ENCODE data around the gene PTX4. TPM values are rescaled to one million over a fixed set of nuclear protein-coding genes. Genes with fewer than 3 reads are reported as not detected.

Gene PTX4
- total and polyA plus RNA-seq, 9 of the 15 experiments (the other 6 are each of a cell fraction or from before 2014, with no cell fraction given) = 0.11 TPM; not detected in 8

- TF ChIP-seq ZFP30 (CRISPR knock-in tag; IDR thresholded peaks at IDR 0.05; ENCODE audit: borderline replicate concordance) (no peak), KHSRP (IDR thresholded peaks at IDR 0.05) (no peak), XRCC5 (IDR thresholded peaks at IDR 0.05; ENCODE audit: low read depth, low read length) (no peak), ZNF277 (CRISPR knock-in tag; IDR thresholded peaks at IDR 0.05; ENCODE audit: borderline replicate concordance) (no peak), TBP (optimal IDR thresholded peaks at IDR 0.05; ENCODE audit: low read depth, low read length) (peak; percentile 79), ZNF76 (CRISPR knock-in tag; IDR thresholded peaks at IDR 0.05; ENCODE audit: borderline replicate concordance) (peak; percentile 49; the same call in 1 of the 2 replicates), CTCF (IDR thresholded peaks at IDR 0.05 in 2 of 3, conservative IDR thresholded peaks at IDR 0.05 in 1 of 3; ENCODE audit: insufficient read depth in 2 of 3, low read depth in 1 of 3, low read length in 3 of 3) (no peak; a peak in 1 of 6 replicates), TFE3 (CRISPR knock-in tag; IDR thresholded peaks at IDR 0.05) (peak; percentile 98), ZBTB9 (CRISPR knock-in tag; IDR thresholded peaks at IDR 0.05) (peak; percentile 4; the same call in 1 of the 2 replicates), SAFB2 (IDR thresholded peaks at IDR 0.05; ENCODE audit: borderline replicate concordance, low read depth, low read length, severe bottlenecking) (no peak), ZNF408 (CRISPR knock-in tag; IDR thresholded peaks at IDR 0.05; ENCODE audit: low read depth) (no peak), NR2C2 (CRISPR knock-in tag; IDR thresholded peaks at IDR 0.05) (peak; percentile 78; the same call in 1 of the 2 replicates), NR2C2 (tag; IDR thresholded peaks at IDR 0.05) (peak; percentile 85), MLX (CRISPR knock-in tag; conservative IDR thresholded peaks at IDR 0.05) (peak; percentile 67 to 94; a peak in 3 of 4 replicates), NFATC3 (IDR thresholded peaks at IDR 0.05) (no peak), ZNF398 (CRISPR knock-in tag; IDR thresholded peaks at IDR 0.05) (no peak), SIN3A (IDR thresholded peaks at IDR 0.05; ENCODE audit: borderline replicate concordance in 2 of 2, control insufficient read depth in 1 of 2, low read depth in 2 of 2, low read length in 2 of 2) (peak; percentile 78 to 95; a peak in 2 of 4 replicates)
Observed at GRCh38 chr16:1474796-1475551, 13.8 kb downstream of the PTX4 start, which contains the start of gene CLCN7 (continued).
